Colon (tissue), 2 donors: ENCODE measurements around the gene VIL1.

Experiments used
- FAIRE-seq: peaks from 2 replicates; lab custom pipeline; 2012; peaks lifted over from hg19 to GRCh38; lab: Jason Lieb, UNC
- donor health status: control.
- donor health status: control.

The VIL1 gene

GRCh38 chr2:218395090-218395444 lies 23.9 kb upstream of the VIL1 start:
- FAIRE-seq = no peak

- no peak for FAIRE-seq
These were observed 23.5 kb upstream of the VIL1 start for GRCh38 chr2:218395456-218395825.

GRCh38 chr2:218395826-218396687 lies 22.9 kb upstream of the VIL1 start:
- FAIRE-seq = no peak

GRCh38 chr2:218396688-218397462 lies 22.0 kb upstream of the VIL1 start:
- FAIRE-seq = no peak

GRCh38 chr2:218397463-218397819 lies 21.5 kb upstream of the VIL1 start:
- no peak for FAIRE-seq

- FAIRE-seq = no peak
These were observed 21.0 kb upstream of the VIL1 start for GRCh38 chr2:218397820-218398436.

GRCh38 chr2:218398437-218399390 lies 20.2 kb upstream of the VIL1 start:
- no peak for FAIRE-seq

GRCh38 chr2:218399391-218400166 lies 19.3 kb upstream of the VIL1 start, which contains the start of gene CTDSP1:
CTDSP1 (plus strand) TSS chr2:218399868; CDS start chr2:218400091, 223 bp downstream.
- no peak for FAIRE-seq

GRCh38 chr2:218400167-218400929 lies 18.6 kb upstream of the VIL1 start:
- FAIRE-seq = no peak

- FAIRE-seq = no peak
These were observed 17.7 kb upstream of the VIL1 start for GRCh38 chr2:218400930-218401881.

- FAIRE-seq = no peak
These were observed 17.0 kb upstream of the VIL1 start for GRCh38 chr2:218401890-218402289.

GRCh38 chr2:218402491-218402901 lies 16.4 kb upstream of the VIL1 start:
- FAIRE-seq = no peak

GRCh38 chr2:218402911-218403411 lies 16.0 kb upstream of the VIL1 start:
- FAIRE-seq = no peak

GRCh38 chr2:218403810-218404209 lies 15.1 kb upstream of the VIL1 start:
- no peak for FAIRE-seq

- no peak for FAIRE-seq
These were observed 14.4 kb upstream of the VIL1 start for GRCh38 chr2:218404351-218405085.

- no peak for FAIRE-seq
These were observed 13.7 kb upstream of the VIL1 start for GRCh38 chr2:218405086-218405745.

- FAIRE-seq = no peak
These were observed 13.1 kb upstream of the VIL1 start for GRCh38 chr2:218405746-218406208.
